Transverse colon (tissue), 4 donors: Measurements from ENCODE around the gene TAL1. TPM values are rescaled to one million over a fixed set of nuclear protein-coding genes. Genes with fewer than 3 reads are reported as not detected.
"Not testable (repeated sequence)": the region's sequence is repeated elsewhere in the genome, so short reads cannot be mapped to it uniquely, and the experiment has no call there.

Experiments used
- DNase-seq: peaks from one replicate; pipeline ENCODE4 v3.0.0-alpha.2; 2019
- H3K27ac ChIP-seq, 4 donors: fragments of 200-600 bp; sonication (generic); 2 replicates each; pipeline ENCODE4 v1.5.1; 2016 to 2018; ENCODE audit warnings: inconsistent platforms in 4 of 4
- H3K27me3 ChIP-seq: fragments of 200-600 bp; sonication (generic); 2 replicates; pipeline ENCODE4 v1.5.1; 2017; ENCODE audit warnings: inconsistent platforms
- H3K36me3 ChIP-seq, 4 donors: fragments of 200-600 bp; sonication (generic); 2 replicates each; pipeline ENCODE4 v1.5.1; 2017 to 2019; ENCODE audit warnings: inconsistent platforms in 4 of 4
- H3K4me1 ChIP-seq, 4 donors: fragments of 200-600 bp; sonication (generic); 2 replicates each; pipeline ENCODE4 v1.5.1; 2017 to 2020; ENCODE audit warnings: inconsistent platforms in 4 of 4
- H3K4me3 ChIP-seq, 4 donors: fragments of 200-600 bp; sonication (generic); 1 replicate in 1 of 4; 2 replicates in 3 of 4; pipeline versions ENCODE4 v1.5.1 to v1.6.1; 2017 to 2019; ENCODE audit warnings: inconsistent platforms in 4 of 4
- H3K9me3 ChIP-seq, 2 donors: fragments of 200-600 bp; sonication (generic); 2 replicates each; pipeline ENCODE4 v1.5.1; 2017 to 2019; ENCODE audit warnings: inconsistent platforms in 2 of 2
- EP300 ChIP-seq: sonication (generic); formaldehyde crosslinking; IDR thresholded peaks from one replicate; pipeline ENCODE4 v1.6.1; 2017; ENCODE audit warnings: antibody characterized with exemption, low read depth
- POLR2A ChIP-seq: fragments of 450-650 bp; IDR thresholded peaks from one replicate; pipeline ENCODE4 v1.6.1; 2016; ENCODE audit warnings: antibody characterized with exemption, mild to moderate bottlenecking, moderate library complexity
- POLR2AphosphoS5 ChIP-seq, 3 donors: sonication (generic); formaldehyde crosslinking; IDR thresholded peaks; one replicate each; pipeline ENCODE4 v1.6.1; 2016; ENCODE audit warnings: antibody characterized with exemption in 3 of 3
- WGBS, 2 donors: methylation state at CpG; one replicate each; pipeline ENCODE4 v1.1.5; 2018; ENCODE audit warnings: low coverage in 1 of 2; 5-methylcytosine and 5-hydroxymethylcytosine counted together
- in situ Hi-C, 4 donors: fragments of 200-750 bp; cut with MboI; loops; one replicate each; pipeline versions ENCODE4 v1.15.0 to v1.15.1; 2017; ENCODE audit warnings: low sequenced_read_pairs in 3 of 4, low pct_ligation_motif_present in 1 of 4, low pct_unique_long_range_greater_than_20kb in 1 of 4
- intact Hi-C: fragments of 100-400 bp; cut with DNase I; formaldehyde crosslinking; loops from one replicate; pipeline ENCODE4 v1.15.1; 2023; ENCODE audit warnings: low total_unique reads
- total RNA-seq, 4 donors: library from RNA; depleted of rRNA; stranded (reverse); fragments of >200 nt; gene quantifications; one replicate each; pipeline ENCODE4 v1.1.0, GENCODE V29; 2016
- TF ChIP-seq, protein P1 (sequence below), 5 experiments: fragments of 200-600 bp in 3 of 5; fragments of 450-650 bp in 2 of 5; sonication (generic) in 3 of 5; IDR thresholded peaks; 1 replicate in 2 of 5; 2 replicates in 3 of 5; pipeline ENCODE4 v1.5.1; 2016 to 2017; ENCODE audit warnings: antibody characterized with exemption in 5 of 5, inconsistent platforms in 3 of 5, mild to moderate bottlenecking in 2 of 5, moderate library complexity in 1 of 5

TAL1 gene
- total RNA-seq, 4 donors from 2014 or later, result 0.80 to 7.9 (median 1.9) TPM

DNA sequence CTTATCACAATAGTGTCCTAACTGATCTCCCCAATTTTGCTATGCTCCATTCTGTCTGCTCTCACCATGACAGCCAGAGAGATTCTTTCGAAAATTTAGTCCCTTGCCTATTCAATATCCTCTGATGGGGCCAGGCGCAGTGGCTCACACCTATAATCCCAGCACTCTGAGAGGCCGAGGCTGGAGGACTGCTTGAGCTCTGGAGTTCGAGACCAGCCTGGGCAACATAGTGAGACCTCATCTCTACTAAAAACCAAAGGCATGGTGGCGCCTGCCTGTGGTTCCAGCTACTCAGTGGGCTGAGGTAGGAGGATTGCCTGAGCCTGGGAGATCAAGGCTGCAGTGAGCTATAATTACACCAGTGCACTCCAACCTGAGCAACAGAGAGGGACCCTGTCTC is 26.1 kb downstream of the TAL1 start:
- Histone ChIP-seq H3K4me1 (no peaks in the 10 kb centered on the region), H3K36me3 (no peaks in the 10 kb centered on the region), H3K27ac (no peak overlapping the region), H3K27me3 (peaks cover 10% of the 10 kb centered on the region), H3K9me3 (peaks cover 0 to 4% of the 10 kb centered on the region in 2 donors), H3K4me3 (no peak overlapping the region)
- TF ChIP-seq, protein P1, sequence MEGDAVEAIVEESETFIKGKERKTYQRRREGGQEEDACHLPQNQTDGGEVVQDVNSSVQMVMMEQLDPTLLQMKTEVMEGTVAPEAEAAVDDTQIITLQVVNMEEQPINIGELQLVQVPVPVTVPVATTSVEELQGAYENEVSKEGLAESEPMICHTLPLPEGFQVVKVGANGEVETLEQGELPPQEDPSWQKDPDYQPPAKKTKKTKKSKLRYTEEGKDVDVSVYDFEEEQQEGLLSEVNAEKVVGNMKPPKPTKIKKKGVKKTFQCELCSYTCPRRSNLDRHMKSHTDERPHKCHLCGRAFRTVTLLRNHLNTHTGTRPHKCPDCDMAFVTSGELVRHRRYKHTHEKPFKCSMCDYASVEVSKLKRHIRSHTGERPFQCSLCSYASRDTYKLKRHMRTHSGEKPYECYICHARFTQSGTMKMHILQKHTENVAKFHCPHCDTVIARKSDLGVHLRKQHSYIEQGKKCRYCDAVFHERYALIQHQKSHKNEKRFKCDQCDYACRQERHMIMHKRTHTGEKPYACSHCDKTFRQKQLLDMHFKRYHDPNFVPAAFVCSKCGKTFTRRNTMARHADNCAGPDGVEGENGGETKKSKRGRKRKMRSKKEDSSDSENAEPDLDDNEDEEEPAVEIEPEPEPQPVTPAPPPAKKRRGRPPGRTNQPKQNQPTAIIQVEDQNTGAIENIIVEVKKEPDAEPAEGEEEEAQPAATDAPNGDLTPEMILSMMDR (IDR thresholded peaks at IDR 0.05), result no peak
- no peak for TF ChIP-seq EP300
- TF ChIP-seq POLR2A, result no peak
- no peak for TF ChIP-seq POLR2AphosphoS5 (IDR thresholded peaks at IDR 0.05)
- in situ Hi-C loops (no loop called here), intact Hi-C loops (no loop called here)
- no peak for DNase-seq
- 80 to 86% methylated on average over 1 to 5 of the region's 5 CpGs for WGBS, 2 donors

DNA sequence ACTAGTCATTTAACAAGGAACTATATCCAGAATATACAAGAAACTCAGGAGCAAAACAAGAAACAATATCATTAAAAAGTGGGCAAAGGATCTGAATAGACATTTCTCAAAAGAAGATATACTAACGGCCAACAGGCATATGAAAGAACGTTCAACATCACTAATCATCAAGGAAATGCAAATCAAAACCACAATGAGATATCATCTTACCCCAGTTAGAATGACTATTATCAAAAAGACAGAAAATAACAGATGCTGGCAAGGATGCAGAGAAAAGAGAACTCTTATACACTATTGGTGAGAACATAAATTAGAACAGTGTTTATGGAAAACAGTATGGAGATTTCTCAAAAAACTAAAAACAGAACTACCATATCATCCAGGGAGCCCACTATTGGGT is 28.5 kb downstream of the TAL1 start:
- H3K27ac ChIP-seq, intact Hi-C loops, H3K9me3 ChIP-seq, H3K36me3 ChIP-seq, in situ Hi-C loops, H3K4me3 ChIP-seq, H3K4me1 ChIP-seq, DNase-seq: not testable (repeated sequence)
- WGBS, 2 donors, result 41 to 64% methylated on average over 2 of the region's 2 CpGs
- peaks cover 20% of the 10 kb centered on the region for H3K27me3 ChIP-seq

DNA sequence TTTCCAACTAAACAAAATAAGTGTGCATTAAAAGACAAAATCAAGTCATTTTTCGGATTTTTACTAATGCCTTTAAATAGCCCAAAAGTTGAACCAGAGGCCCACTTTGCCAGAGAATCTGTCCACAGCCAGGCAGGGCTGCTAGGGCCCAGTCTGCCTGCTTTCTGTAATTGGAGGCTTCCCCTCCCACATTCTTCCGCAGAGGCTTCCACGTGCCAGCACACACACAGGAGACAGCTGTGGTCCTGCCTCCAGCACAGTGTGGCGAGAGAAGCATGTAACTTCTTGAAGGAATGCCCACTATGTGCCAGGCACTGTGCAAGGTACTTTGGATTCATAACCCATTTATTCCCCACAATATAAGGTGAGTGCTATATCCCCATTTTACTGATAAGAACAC is 30.8 kb downstream of the TAL1 start:
- 50 to 62% methylated on average over 1 to 4 of the region's 4 CpGs for WGBS, 2 donors
- Histone ChIP-seq H3K4me3 (no peak overlapping the region), H3K27me3 (peaks cover 27% of the 10 kb centered on the region), H3K9me3 (peaks cover 0 to 4% of the 10 kb centered on the region in 2 donors), H3K36me3 (no peaks in the 10 kb centered on the region), H3K27ac (no peak overlapping the region), H3K4me1 (no peaks in the 10 kb centered on the region)
- in situ Hi-C loops, result no loop called here
- intact Hi-C loops, result no loop called here
- no peak for DNase-seq
- TF ChIP-seq EP300 (no peak), POLR2A (no peak)

DNA sequence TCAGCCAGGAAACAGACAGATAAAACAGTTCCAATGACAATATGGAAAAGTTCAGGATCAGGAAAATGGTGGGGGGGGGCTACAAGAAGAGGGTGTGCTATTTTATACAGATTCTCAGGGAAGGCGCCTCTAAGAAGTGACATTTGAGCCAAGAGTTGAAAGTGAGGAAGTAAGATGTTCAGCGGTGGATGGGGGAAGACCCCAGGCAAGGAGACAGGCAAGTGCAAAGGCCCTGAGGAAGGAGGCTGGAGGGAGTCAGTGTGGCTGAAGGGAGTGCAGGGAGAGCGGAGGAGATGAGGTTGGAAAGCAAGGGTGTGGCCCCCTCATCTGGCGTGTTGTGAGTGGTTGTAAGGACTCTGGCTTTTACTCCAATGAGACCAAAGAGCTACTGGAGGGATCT is 33.8 kb downstream of the TAL1 start:
- H3K36me3 ChIP-seq, result no peaks in the 10 kb centered on the region
- H3K4me3 ChIP-seq, result no peak overlapping the region
- in situ Hi-C loops (loop anchor here (10.0 to 25.0 kb wide), 3 partner anchors 67 to 514 kb away; partner anchors contain the start of gene FOXE3 (in 2 of the 4)), intact Hi-C loops (loop anchor here (5.0 kb wide), 1 partner anchor 514 kb away; no protein-coding TSS in a partner anchor)
- DNase-seq, result no peak
- 82 to 95% methylated on average over 4 of the region's 4 CpGs for WGBS, 2 donors
- H3K9me3 ChIP-seq, result peaks cover 0 to 4% of the 10 kb centered on the region in 2 donors
- peaks cover 0 to 2% (median under 1%) of the 10 kb centered on the region in 4 donors for H3K4me1 ChIP-seq
- no peak overlapping the region for H3K27ac ChIP-seq
- no peak for TF ChIP-seq POLR2AphosphoS5 (IDR thresholded peaks at IDR 0.05)
- no peak for TF ChIP-seq POLR2A
- TF ChIP-seq, protein P1 (IDR thresholded peaks at IDR 0.05), result no peak
- TF ChIP-seq EP300, result no peak
- H3K27me3 ChIP-seq, result peaks cover 17% of the 10 kb centered on the region

DNA sequence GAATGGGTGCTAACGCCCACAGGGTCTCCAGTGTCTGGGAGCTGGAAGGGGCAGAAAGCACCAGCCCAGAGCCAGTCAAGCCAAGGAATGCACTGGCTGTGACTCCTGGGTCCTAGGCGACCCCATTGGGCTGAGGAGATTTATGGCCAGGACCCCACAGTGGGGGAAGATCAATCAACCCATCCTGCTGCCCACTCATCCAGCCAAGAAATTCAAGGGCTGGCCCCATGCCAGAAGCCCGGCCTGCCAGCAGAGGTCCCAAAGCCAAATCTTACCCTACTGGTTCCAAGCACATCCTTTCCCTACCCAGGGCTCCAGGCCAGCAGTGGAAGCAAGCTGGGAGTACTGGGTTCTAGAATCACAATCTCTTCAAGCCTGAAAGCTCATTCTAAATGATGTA is 35.4 kb downstream of the TAL1 start:
- in situ Hi-C loops, result loop anchor here (10.0 to 25.0 kb wide), 3 partner anchors 68 to 516 kb away; partner anchors contain the start of gene FOXE3 (in 2 of the 4)
- WGBS, 2 donors, result 36% methylated on average over 3 of the region's 3 CpGs; no CpG with 5 or more reads in 1 of the 2 donors
- peaks cover 17% of the 10 kb centered on the region for H3K27me3 ChIP-seq
- H3K9me3 ChIP-seq, result no peaks in the 10 kb centered on the region
- peaks cover 0 to 18% (median 16%) of the 10 kb centered on the region in 4 donors for H3K4me1 ChIP-seq
- intact Hi-C loops, result loop anchor here (5.0 kb wide), 1 partner anchor 516 kb away; no protein-coding TSS in a partner anchor
- DNase-seq, result no peak
- no peak overlapping the region for H3K4me3 ChIP-seq
- no peak overlapping the region for H3K27ac ChIP-seq
- TF ChIP-seq, protein P1 (IDR thresholded peaks at IDR 0.05), result no peak
- TF ChIP-seq EP300, result no peak
- TF ChIP-seq POLR2A, result no peak
- no peak for TF ChIP-seq POLR2AphosphoS5 (IDR thresholded peaks at IDR 0.05)
- H3K36me3 ChIP-seq, result no peaks in the 10 kb centered on the region

DNA sequence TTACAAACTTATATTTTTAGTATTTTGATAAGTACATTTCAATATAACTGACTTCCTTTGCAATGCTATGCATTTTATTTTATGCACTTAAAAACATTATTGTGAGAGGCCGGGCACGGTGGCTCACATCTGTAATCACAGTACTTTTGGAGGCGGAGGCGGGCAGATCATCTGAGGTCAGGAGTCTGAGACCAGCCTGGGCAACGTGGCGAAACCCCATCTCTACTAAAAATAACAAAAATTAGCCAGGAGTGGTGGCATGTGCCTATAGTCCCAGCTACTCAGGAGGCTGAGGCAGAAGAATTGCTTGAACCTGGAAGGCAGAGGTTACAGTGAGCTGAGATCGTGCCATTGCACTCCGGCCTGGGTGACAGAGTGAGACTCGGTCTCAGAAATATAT is 36.0 kb downstream of the TAL1 start:
- H3K27me3 ChIP-seq, result peaks cover 17% of the 10 kb centered on the region
- H3K27ac ChIP-seq, DNase-seq, H3K4me3 ChIP-seq, H3K36me3 ChIP-seq, H3K9me3 ChIP-seq: not testable (repeated sequence)
- WGBS, 2 donors, result 80 to 85% methylated on average over 1 to 9 of the region's 9 CpGs
- peaks cover under 1 to 23% (median 19%) of the 10 kb centered on the region in 4 donors for H3K4me1 ChIP-seq
- intact Hi-C loops (loop anchor here (5.0 kb wide), 1 partner anchor 516 kb away; no protein-coding TSS in a partner anchor), in situ Hi-C loops (loop anchor here (10.0 to 25.0 kb wide), 3 partner anchors 69 to 516 kb away; partner anchors contain the start of gene FOXE3 (in 2 of the 4))
